A204.1 (cell line): ENCODE results near the gene P2RX2.

ENCODE experiments used
- FAIRE-seq: peaks from 2 replicates; lab custom pipeline; 2012; peaks lifted over from hg19 to GRCh38; lab: Jason Lieb, UNC

P2RX2 gene

GRCh38 chr12:132603240-132604150 lies 15.1 kb upstream of the P2RX2 start:
- FAIRE-seq, result no peak

- no peak for FAIRE-seq
Measured at GRCh38 chr12:132604151-132604618, 14.4 kb upstream of the P2RX2 start.

GRCh38 chr12:132604668-132605441 lies 13.7 kb upstream of the P2RX2 start:
- no peak for FAIRE-seq

GRCh38 chr12:132605892-132606291 lies 12.7 kb upstream of the P2RX2 start:
- no peak for FAIRE-seq

- FAIRE-seq, result no peak
Measured at GRCh38 chr12:132606466-132606865, 12.1 kb upstream of the P2RX2 start.

GRCh38 chr12:132606927-132607326 lies 11.6 kb upstream of the P2RX2 start:
- no peak for FAIRE-seq

- FAIRE-seq, result no peak
Measured at GRCh38 chr12:132608231-132609171, 10.1 kb upstream of the P2RX2 start.

- no peak for FAIRE-seq
Measured at GRCh38 chr12:132610051-132610759, 8.4 kb upstream of the P2RX2 start, which contains the start of gene LRCOL1. Gene LRCOL1, minus strand, starts transcription at chr12:132610582. Its CDS starts 4,331 bp downstream, at chr12:132606251.

GRCh38 chr12:132610866-132611602 lies 7.5 kb upstream of the P2RX2 start:
- FAIRE-seq, result no peak

- FAIRE-seq, result no peak
Measured at GRCh38 chr12:132611620-132612019, 7.0 kb upstream of the P2RX2 start.

GRCh38 chr12:132614029-132614428 lies 4.5 kb upstream of the P2RX2 start:
- FAIRE-seq, result no peak

GRCh38 chr12:132614861-132615578 lies 3.6 kb upstream of the P2RX2 start:
- FAIRE-seq, result peak; percentile 85

- FAIRE-seq, result no peak
Measured at GRCh38 chr12:132615579-132616038, 3.0 kb upstream of the P2RX2 start.

- no peak for FAIRE-seq
Measured at GRCh38 chr12:132617135-132617701, 1.4 kb upstream of the P2RX2 start.

GRCh38 chr12:132617822-132618682 lies 524 bp upstream of the P2RX2 start:
- FAIRE-seq, result no peak

GRCh38 chr12:132619071-132619385 lies 452 bp downstream of the P2RX2 start:
- FAIRE-seq, result no peak

- no peak for FAIRE-seq
Measured at GRCh38 chr12:132619386-132620112, 973 bp downstream of the P2RX2 start.
